IMR-90 (cell line): Measurements from ENCODE around the gene ATP5F1D. TPM values are rescaled to one million over a fixed set of nuclear protein-coding genes. Genes with fewer than 3 reads are reported as not detected.

ENCODE experiments used
- polyA plus RNA-seq, 3 experiments: library from polyadenylated mRNA; depleted of rRNA; stranded (reverse); fragments of >200 nt; gene quantifications; 2 replicates each; pipeline ENCODE4 v1.2.3, GENCODE V29; 2012; ENCODE audit warnings: low replicate concordance in 1 of 3
- total RNA-seq: library from RNA; depleted of rRNA; stranded (reverse); fragments of >200 nt; gene quantifications from 2 replicates; pipeline ENCODE4 v1.2.3, GENCODE V29; 2012
- TF ChIP-seq, protein P1 (sequence below): conservative IDR thresholded peaks from 2 replicates; pipeline ENCODE4 v1.5.1; 2012; ENCODE audit warnings: mild to moderate bottlenecking, low read depth, low read length, improper control_type of control experiment

The ATP5F1D gene
- total and polyA plus RNA-seq, 2 of the 4 experiments (the other 2 are of a cell fraction), result 7.3 to 140 TPM

DNA sequence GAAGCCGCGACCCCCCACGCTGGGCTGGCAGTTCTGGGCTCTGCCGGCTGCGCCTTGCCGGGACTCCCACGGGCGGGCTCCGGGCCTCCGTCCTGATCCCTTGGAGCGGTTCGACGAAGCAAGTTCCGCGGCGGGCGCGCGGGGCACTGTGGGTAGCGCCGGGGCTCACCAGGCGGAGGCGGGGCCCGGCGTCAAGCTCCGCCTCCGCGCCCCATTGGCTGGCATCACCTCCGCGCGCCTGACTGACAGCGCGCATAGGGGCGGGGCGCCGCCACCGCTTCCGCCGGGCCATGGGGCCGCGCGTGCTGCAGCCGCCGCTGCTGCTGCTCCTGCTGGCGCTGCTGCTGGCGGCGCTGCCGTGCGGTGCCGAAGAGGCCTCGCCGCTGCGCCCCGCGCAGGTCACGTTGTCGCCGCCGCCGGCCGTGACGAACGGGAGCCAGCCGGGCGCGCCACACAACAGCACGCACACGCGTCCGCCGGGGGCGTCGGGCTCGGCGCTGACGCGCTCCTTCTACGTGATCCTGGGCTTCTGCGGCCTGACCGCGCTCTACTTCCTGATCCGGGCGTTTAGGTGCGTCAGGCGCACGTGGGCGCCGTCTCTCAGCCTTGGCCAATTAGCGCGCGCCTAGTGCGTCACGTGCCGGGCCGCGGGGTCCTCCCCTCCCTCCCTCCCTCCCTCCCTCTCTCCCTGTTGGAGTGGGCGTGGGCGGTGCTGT, 33.9 kb downstream of the ATP5F1D start, which contains the start of gene FAM174C (continued):
- TF ChIP-seq, protein P1, sequence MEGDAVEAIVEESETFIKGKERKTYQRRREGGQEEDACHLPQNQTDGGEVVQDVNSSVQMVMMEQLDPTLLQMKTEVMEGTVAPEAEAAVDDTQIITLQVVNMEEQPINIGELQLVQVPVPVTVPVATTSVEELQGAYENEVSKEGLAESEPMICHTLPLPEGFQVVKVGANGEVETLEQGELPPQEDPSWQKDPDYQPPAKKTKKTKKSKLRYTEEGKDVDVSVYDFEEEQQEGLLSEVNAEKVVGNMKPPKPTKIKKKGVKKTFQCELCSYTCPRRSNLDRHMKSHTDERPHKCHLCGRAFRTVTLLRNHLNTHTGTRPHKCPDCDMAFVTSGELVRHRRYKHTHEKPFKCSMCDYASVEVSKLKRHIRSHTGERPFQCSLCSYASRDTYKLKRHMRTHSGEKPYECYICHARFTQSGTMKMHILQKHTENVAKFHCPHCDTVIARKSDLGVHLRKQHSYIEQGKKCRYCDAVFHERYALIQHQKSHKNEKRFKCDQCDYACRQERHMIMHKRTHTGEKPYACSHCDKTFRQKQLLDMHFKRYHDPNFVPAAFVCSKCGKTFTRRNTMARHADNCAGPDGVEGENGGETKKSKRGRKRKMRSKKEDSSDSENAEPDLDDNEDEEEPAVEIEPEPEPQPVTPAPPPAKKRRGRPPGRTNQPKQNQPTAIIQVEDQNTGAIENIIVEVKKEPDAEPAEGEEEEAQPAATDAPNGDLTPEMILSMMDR, result no peak
